GM12891 (cell line): ENCODE data around the gene ATP11A.
"Not testable (repeated sequence)": the region's sequence is repeated elsewhere in the genome, so short reads cannot be mapped to it uniquely, and the experiment has no call there.

Experiments used
- DNase-seq: peaks from one replicate; pipeline ENCODE4 v3.0.0; 2011; ENCODE audit warnings: low spot score; ENCODE audit not compliant: insufficient read length
- FAIRE-seq: peaks from 2 replicates; lab custom pipeline; 2011; peaks lifted over from hg19 to GRCh38; lab: Jason Lieb, UNC
- PAX5 ChIP-seq: IDR thresholded peaks from 2 replicates; pipeline ENCODE4 v1.6.1; 2011; ENCODE audit warnings: low read length, moderate library complexity, mild to moderate bottlenecking; ENCODE audit not compliant: insufficient read depth, severe bottlenecking
- POLR2A ChIP-seq: IDR thresholded peaks from 2 replicates; pipeline ENCODE4 v1.6.1; 2011; ENCODE audit warnings: low read depth, low read length, control low read depth
- POLR2AphosphoS5 ChIP-seq: IDR thresholded peaks from 2 replicates; pipeline ENCODE4 v1.6.1; 2011; ENCODE audit warnings: low read depth, low read length, control low read depth
- POU2F2 ChIP-seq: IDR thresholded peaks from 2 replicates; pipeline ENCODE4 v1.6.1; 2011; ENCODE audit warnings: low read depth, mild to moderate bottlenecking, control low read depth, low read length, moderate library complexity
- SPI1 ChIP-seq: IDR thresholded peaks from 2 replicates; pipeline ENCODE4 v1.6.1; 2011; ENCODE audit warnings: low read depth, low read length, control low read depth
- TAF1 ChIP-seq: IDR thresholded peaks from 2 replicates; pipeline ENCODE4 v1.6.1; 2011; ENCODE audit warnings: low read depth, low read length, control low read depth

The ATP11A gene

DNA sequence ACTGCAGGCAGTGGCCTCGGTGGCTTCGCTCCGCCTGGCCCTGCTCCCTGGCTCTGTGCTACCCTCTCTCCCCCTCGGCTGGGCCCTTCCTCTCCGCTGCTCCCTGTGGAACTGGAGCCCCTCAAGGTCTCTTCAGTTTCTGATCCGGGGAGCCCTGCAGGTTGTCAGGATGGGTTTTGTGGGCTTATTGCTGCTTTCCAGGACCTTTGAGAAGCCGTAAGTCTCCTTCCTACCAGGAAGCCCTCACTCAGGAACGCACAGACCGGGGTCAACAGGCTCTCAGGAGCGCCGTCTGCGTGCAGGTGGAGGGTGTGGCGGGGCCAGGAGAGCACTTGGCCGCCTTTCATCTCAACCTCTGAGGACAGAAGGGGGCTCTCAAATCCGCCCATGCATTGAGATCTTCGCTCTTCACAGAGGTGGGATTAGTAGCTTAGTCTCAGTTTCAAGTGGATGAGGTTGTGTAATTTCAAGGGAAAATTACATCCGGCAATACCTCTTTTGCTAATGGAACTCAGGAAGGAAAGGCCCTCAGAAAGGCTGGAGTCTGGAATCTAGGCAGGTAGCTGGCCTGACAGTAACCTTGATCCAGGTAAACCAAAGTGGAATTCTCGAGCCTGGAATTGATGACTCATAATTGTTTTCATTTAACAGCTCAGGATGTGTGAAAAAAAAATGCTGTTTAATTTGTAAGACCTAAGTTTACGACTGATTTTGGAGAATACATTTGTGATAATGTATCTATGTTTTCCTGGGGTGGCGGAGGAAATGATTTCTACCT is 102.0 kb downstream of the ATP11A start:
- no peak for DNase-seq
- TF ChIP-seq SPI1: no peak
- no peak for TF ChIP-seq POLR2A
- no peak for TF ChIP-seq POLR2AphosphoS5
- TF ChIP-seq TAF1: no peak
- no peak for TF ChIP-seq PAX5
- TF ChIP-seq POU2F2: no peak
- FAIRE-seq: no peak

DNA sequence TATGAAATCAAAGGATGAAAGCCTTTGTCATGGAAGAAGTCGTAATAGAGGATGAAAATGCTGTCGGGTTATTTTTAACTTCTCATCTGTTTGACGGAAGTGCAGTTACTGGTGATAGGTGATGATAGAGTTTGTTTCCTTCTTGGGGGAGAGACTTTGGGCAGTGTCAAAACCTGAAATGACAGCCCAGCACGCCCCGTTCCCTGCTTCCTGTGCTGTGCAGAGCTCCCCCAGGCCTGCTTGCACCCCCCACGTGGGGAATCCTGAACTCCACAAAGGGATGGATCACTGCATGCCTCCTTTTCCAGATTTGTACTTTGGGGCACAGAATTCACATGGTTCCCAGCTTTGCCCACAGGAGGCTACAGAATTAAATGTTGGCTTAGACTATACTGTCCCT is 102.7 kb downstream of the ATP11A start:
- DNase-seq: no peak
- no peak for TF ChIP-seq POLR2AphosphoS5
- no peak for TF ChIP-seq TAF1
- TF ChIP-seq POU2F2: no peak
- FAIRE-seq: no peak

DNA sequence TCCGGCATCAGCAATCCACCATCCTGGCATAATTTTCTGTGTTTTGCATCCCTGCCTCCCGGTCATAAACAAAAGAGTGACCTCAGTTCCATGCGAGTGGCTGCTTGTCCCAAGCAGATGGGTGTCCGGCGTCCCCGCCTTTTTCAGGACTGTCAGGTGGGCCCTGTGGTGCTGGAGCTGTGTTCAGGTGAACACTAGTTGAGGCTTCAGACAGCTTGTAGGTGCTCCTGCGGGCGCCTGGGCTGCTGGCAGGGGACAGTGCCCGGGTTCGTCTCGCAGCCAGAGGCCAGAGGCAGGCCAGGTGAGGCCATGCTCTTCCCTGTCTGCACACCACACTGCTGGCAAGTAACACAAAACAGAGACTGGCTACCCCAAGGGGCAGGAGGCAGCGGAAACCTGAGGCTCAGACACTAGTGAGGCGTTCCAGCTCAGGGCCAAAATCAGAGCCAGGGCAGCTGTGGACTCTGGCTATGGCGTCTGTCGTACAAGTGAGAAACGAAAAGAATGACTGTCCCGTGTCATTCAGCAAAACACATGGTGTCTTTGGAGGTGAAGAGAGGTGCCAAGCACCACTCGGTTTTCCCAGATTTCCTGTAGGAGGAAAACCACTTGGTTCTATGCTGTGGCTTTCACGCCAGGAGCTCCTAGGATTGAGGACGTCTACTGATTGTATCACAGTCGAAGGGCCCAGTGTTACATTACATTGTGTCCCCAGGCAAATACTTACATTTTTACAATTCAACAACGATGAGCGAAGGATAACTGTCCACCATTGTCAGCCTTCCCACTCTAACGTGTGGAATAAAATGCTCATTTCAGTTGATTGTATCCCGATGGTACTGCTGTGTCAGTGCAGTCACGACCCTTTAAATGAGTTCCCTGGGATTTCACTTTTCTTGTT is 104.0 kb downstream of the ATP11A start:
- FAIRE-seq (no peak), DNase-seq (no peak)
- TF ChIP-seq POLR2AphosphoS5: no peak
- TF ChIP-seq TAF1: no peak
- no peak for TF ChIP-seq PAX5
- no peak for TF ChIP-seq POU2F2
- TF ChIP-seq SPI1: no peak
- TF ChIP-seq POLR2A: no peak

DNA sequence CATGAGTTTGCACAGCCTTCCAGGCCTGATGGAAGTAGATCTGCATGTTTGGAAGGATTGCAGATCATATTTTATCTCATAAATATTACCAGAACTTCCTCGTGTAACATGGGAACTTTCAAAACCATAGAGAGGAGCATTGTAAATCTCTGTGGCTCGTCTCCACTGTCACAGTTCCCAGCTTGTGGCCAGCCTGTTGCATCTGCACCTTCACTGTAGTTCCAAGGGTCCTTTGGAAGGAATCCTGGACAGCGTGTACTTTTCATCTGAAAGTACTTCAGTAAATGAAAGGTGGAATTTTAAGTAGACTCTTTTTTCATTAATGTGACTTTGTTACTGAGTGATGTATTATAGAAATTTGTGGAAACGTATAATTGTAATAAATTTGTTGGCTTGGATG is 105.4 kb downstream of the ATP11A start:
- DNase-seq (no peak), FAIRE-seq (no peak)
- TF ChIP-seq POU2F2: no peak
- TF ChIP-seq POLR2AphosphoS5: no peak
- no peak for TF ChIP-seq TAF1
- no peak for TF ChIP-seq PAX5
- no peak for TF ChIP-seq SPI1
- TF ChIP-seq POLR2A: no peak

DNA sequence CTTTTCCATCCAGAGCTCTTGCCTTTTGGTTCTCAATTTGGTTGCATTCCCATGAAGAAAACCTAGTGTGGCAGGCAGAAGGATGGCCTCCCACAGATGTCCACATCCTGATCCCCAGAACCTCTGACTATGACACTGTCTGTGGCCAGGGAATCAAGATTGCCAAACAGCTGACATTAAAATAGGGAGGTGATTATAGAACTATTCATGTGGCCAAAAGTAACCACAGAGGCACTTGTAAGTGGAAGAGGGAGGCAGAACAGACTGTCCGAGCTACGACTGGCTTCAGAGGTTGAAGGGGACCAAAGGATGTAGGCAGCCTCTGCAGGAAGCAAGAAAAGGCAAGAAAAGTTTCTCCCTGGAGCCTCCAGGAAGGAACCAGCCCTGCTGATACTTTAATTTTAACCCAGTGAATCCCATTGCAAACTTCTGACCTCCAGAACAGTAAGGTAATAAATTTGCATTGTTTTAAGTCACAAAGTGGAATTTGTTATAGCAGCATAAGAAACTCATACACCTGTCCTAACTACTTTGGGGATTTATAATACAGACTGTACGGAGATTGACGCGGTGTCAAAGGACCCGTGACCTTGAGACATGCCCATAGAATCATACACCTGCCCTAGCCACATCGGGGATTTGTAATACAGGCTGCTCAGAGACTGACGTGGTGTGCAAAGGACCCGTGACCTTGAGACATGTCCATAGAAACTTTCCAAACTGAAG is 106.5 kb downstream of the ATP11A start:
- FAIRE-seq: no peak
- TF ChIP-seq TAF1 (no peak), POLR2A (no peak), PAX5 (no peak), POLR2AphosphoS5 (no peak), POU2F2 (no peak), SPI1 (no peak)
- DNase-seq: no peak

DNA sequence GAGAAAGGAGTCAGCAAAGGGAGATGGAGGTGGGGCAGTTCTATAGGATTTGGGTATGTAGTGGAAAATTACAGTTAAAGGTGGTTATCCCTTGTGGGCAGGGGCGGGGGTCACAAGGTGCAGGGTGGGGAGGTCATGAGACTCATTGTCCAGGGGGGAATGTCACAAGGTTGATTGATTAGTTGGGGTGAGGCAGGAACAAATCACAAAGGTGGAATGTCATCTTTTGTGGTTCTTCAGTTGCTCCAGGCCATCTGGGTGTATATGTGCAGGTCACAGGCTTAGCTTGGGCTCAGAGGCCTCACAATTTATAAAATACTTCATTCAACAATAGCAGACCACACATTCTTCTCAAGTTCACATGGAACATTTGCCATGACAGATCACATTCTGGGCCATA is 109.6 kb downstream of the ATP11A start:
- no peak for DNase-seq
- TF ChIP-seq POLR2AphosphoS5: no peak
- no peak for TF ChIP-seq TAF1
- no peak for TF ChIP-seq PAX5
- no peak for TF ChIP-seq SPI1
- no peak for FAIRE-seq

DNA sequence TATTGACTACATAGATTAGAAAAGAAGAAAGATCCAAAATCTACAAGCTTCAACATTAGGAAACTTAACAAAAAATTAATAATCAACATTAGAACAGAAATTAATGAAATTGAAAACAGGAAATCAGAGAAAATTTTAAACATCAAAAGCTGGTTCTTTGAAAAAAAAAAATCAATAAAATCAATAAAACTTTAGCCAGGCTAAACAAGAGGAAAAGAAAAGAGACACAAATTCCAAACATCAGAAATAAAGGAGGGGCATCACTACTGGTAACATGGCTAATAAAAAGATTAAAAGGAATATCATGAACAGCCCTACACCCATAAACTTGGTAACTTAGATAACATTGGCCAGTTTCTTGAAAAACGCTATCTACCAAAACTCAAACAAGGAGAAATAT is 110.2 kb downstream of the ATP11A start:
- no peak for FAIRE-seq
- TF ChIP-seq PAX5: no peak
- TF ChIP-seq POU2F2: no peak
- no peak for DNase-seq

DNA sequence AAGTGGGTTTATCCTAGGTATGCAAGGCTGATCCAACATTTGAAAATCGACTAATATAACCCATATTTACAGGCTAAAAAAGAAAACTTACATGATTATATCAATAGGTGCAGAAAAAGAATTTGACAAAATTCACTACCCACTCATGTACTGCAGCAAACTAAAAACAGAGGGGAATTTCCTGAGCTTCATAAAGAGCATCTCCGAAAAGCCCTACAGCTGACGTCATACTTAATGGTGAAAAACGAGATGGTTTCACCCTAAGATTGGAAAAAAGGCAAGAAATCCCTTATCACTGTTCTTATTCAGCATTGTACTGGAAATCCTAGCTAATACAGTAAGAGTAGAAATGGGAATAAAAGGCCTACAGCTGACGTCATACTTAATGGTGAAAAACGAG is 111.0 kb downstream of the ATP11A start:
- FAIRE-seq: peak; percentile 5

DNA sequence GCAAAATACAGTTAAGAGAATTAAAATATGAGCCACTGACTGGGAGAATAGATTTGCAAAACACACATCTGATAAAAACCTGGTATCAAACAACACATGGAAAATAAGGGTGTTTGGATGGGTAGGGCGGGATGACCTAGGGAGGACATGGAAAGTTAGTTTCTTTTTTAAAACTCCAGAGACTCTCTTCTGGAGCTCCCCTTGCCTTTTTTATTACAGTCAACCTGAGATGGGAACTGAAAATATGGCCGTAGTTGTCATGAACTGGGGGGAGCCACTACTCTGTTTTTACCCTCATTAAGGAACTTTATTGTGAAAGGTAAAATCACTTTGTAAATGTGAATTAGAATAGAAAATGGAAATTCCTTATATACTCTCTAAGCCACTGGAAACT is 113.0 kb downstream of the ATP11A start:
- DNase-seq (no peak), FAIRE-seq (no peak)
- TF ChIP-seq POU2F2 (no peak), SPI1 (peak; percentile 92)

More for the DNA sequence above, 111.0 kb downstream of the ATP11A start:
- DNase-seq: not testable (repeated sequence)

DNA sequence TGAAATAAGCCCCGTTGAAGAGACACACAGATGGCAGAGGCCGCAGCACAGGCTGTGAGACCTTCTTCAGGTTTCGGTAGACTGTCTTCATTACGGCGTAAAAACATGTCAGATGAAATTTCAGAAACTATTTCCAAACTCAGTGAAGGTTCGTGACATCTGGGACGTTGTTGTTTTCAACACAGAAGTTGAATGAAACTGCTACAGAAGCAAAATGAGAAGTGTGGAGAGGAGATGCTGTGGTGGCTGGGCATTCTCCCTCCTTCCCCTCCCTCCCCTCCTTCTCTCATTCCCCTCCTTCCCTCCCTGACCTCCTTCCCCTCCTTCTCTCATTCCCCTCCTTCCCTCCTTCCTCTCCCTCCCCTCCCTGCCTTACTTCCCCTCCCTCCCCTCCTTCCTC is 113.6 kb downstream of the ATP11A start:
- FAIRE-seq (peak; percentile 55), DNase-seq (no peak)
- peak; percentile 37; the same call in 1 of the 2 replicates for TF ChIP-seq TAF1
- no peak for TF ChIP-seq PAX5
- peak; percentile 53 for TF ChIP-seq SPI1
